ENCODE data around the gene ATE1.

The ATE1 gene

GRCh38 chr10:121694966-121695643 is 232.7 kb downstream of the ATE1 start:
- Histone ChIP-seq H3K27ac (ENCODE audit: low read length) (no peak overlapping the region), H3K9me3 (ENCODE audit: insufficient read depth, low read length) (no peaks in the 10 kb centered on the region), H3K9ac (ENCODE audit: low read length) (no peak overlapping the region), H4K20me1 (ENCODE audit: insufficient read depth, low read length) (no peaks in the 10 kb centered on the region), H3K4me3 (ENCODE audit: low read length) (no peak overlapping the region), H3K4me2 (ENCODE audit: low read length) (no peak overlapping the region), H3K27me3 (ENCODE audit: low read depth, low read length) (peaks cover 7% of the 10 kb centered on the region), H3K79me2 (ENCODE audit: low read length) (no peaks in the 10 kb centered on the region), H3K4me1 (ENCODE audit: low read length) (no peaks in the 10 kb centered on the region; the same call in 1 of the 2 replicates), H2AFZ (ENCODE audit: low read depth, low read length) (no peak overlapping the region), H3K36me3 (replicated peaks; ENCODE audit: low read depth, low read length) (no peaks in the 10 kb centered on the region)
- TF ChIP-seq EZH2phosphoT487 (IDR thresholded peaks at IDR 0.05; ENCODE audit: low read depth), result no peak
- no peak for TF ChIP-seq CTCF (IDR thresholded peaks at IDR 0.05; ENCODE audit: low read depth, low read length)

- no peaks in the 10 kb centered on the region; the same call in 1 of the 2 replicates for H3K4me1 ChIP-seq (ENCODE audit: low read length)
- no peaks in the 10 kb centered on the region for H3K79me2 ChIP-seq (ENCODE audit: low read length)
- no peak for TF ChIP-seq CTCF (IDR thresholded peaks at IDR 0.05; ENCODE audit: low read depth, low read length)
- no peak for TF ChIP-seq EZH2phosphoT487 (IDR thresholded peaks at IDR 0.05; ENCODE audit: low read depth)
- peaks cover 11% of the 10 kb centered on the region for H3K27me3 ChIP-seq (ENCODE audit: low read depth, low read length)
- H3K27ac ChIP-seq (ENCODE audit: low read length), result no peak overlapping the region
- no peaks in the 10 kb centered on the region for H3K9me3 ChIP-seq (ENCODE audit: insufficient read depth, low read length)
- H3K4me3 ChIP-seq (ENCODE audit: low read length), result no peak overlapping the region
- H2AFZ ChIP-seq (ENCODE audit: low read depth, low read length), result no peak overlapping the region
- no peak overlapping the region for H3K9ac ChIP-seq (ENCODE audit: low read length)
- H3K36me3 ChIP-seq (replicated peaks; ENCODE audit: low read depth, low read length), result no peaks in the 10 kb centered on the region
- no peak overlapping the region for H3K4me2 ChIP-seq (ENCODE audit: low read length)
- H4K20me1 ChIP-seq (ENCODE audit: insufficient read depth, low read length), result no peaks in the 10 kb centered on the region
These were observed 233.4 kb downstream of the ATE1 start for GRCh38 chr10:121694327-121694965.

GRCh38 chr10:121692626-121693025 is 235.2 kb downstream of the ATE1 start:
- Histone ChIP-seq H3K79me2 (ENCODE audit: low read length) (no peaks in the 10 kb centered on the region), H3K36me3 (replicated peaks; ENCODE audit: low read depth, low read length) (no peaks in the 10 kb centered on the region), H3K4me3 (ENCODE audit: low read length) (no peak overlapping the region), H3K4me1 (ENCODE audit: low read length) (no peaks in the 10 kb centered on the region; the same call in 1 of the 2 replicates), H3K27me3 (ENCODE audit: low read depth, low read length) (peaks cover 26% of the 10 kb centered on the region), H3K9me3 (ENCODE audit: insufficient read depth, low read length) (no peaks in the 10 kb centered on the region), H2AFZ (ENCODE audit: low read depth, low read length) (no peak overlapping the region), H4K20me1 (ENCODE audit: insufficient read depth, low read length) (no peaks in the 10 kb centered on the region), H3K4me2 (ENCODE audit: low read length) (no peak overlapping the region), H3K9ac (ENCODE audit: low read length) (no peak overlapping the region), H3K27ac (ENCODE audit: low read length) (no peak overlapping the region)
- TF ChIP-seq EZH2phosphoT487 (IDR thresholded peaks at IDR 0.05; ENCODE audit: low read depth) (no peak), CTCF (IDR thresholded peaks at IDR 0.05; ENCODE audit: low read depth, low read length) (no peak)

DNA sequence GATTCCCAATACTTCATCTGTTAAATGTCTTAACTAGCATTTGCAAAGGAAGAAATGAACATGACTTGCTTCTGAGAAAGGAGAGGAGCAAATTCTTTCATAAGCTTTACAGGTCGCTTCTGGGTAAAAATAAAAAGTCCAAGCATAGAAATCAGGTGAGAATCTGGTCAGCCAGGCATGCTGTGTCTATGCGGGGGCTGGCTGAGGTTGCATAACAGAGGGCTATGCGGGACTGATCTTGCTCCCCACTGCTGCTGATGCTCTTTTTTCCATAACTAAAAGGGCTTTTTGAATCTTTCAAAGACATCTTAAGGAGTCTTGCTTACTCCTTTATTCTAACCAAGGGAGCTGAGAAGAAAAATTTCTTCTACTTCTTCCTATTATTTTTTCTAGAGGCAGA is 236.9 kb downstream of the ATE1 start:
- Histone ChIP-seq H3K4me1 (ENCODE audit: low read length) (no peaks in the 10 kb centered on the region; the same call in 1 of the 2 replicates), H4K20me1 (ENCODE audit: insufficient read depth, low read length) (no peaks in the 10 kb centered on the region), H3K4me3 (ENCODE audit: low read length) (no peak overlapping the region), H2AFZ (ENCODE audit: low read depth, low read length) (no peak overlapping the region), H3K4me2 (ENCODE audit: low read length) (no peak overlapping the region), H3K36me3 (replicated peaks; ENCODE audit: low read depth, low read length) (no peaks in the 10 kb centered on the region), H3K79me2 (ENCODE audit: low read length) (no peaks in the 10 kb centered on the region), H3K27me3 (ENCODE audit: low read depth, low read length) (peaks cover 38% of the 10 kb centered on the region), H3K9me3 (ENCODE audit: insufficient read depth, low read length) (no peaks in the 10 kb centered on the region), H3K9ac (ENCODE audit: low read length) (no peak overlapping the region), H3K27ac (ENCODE audit: low read length) (no peak overlapping the region)
- TF ChIP-seq EZH2phosphoT487 (IDR thresholded peaks at IDR 0.05; ENCODE audit: low read depth) (no peak), CTCF (IDR thresholded peaks at IDR 0.05; ENCODE audit: low read depth, low read length) (no peak)
